ENCODE data around the gene EDC3.

GRCh38 chr15:74710319-74711094 is 14.7 kb upstream of the EDC3 start:
- TF ChIP-seq, protein P1, sequence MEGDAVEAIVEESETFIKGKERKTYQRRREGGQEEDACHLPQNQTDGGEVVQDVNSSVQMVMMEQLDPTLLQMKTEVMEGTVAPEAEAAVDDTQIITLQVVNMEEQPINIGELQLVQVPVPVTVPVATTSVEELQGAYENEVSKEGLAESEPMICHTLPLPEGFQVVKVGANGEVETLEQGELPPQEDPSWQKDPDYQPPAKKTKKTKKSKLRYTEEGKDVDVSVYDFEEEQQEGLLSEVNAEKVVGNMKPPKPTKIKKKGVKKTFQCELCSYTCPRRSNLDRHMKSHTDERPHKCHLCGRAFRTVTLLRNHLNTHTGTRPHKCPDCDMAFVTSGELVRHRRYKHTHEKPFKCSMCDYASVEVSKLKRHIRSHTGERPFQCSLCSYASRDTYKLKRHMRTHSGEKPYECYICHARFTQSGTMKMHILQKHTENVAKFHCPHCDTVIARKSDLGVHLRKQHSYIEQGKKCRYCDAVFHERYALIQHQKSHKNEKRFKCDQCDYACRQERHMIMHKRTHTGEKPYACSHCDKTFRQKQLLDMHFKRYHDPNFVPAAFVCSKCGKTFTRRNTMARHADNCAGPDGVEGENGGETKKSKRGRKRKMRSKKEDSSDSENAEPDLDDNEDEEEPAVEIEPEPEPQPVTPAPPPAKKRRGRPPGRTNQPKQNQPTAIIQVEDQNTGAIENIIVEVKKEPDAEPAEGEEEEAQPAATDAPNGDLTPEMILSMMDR (IDR thresholded peaks at IDR 0.05): no peak
- no peak for TF ChIP-seq POLR2A (IDR thresholded peaks at IDR 0.05)
